ENCODE measurements around the gene ITIH4. TPM values are rescaled to one million over a fixed set of nuclear protein-coding genes. Genes with fewer than 3 reads are reported as not detected.

ITIH4 gene
- total RNA-seq, 2 experiments from 2014 or later, result 35.8 to 40.4 TPM

GRCh38 chr3:52865994-52866393 lies 35.5 kb upstream of the ITIH4 start:
- ATAC-seq (ENCODE audit: poor library complexity), result no peak
- POLR2A ChIA-PET, result interaction anchor here (0.5 kb wide), 1 partner anchor 257 kb away, joined by 3 read pairs; no protein-coding TSS in a partner anchor
- H3K9me3 Mint-ChIP-seq, result peaks cover 2% of the 10 kb centered on the region

GRCh38 chr3:52860424-52860768 lies 29.9 kb upstream of the ITIH4 start:
- CTCF ChIA-PET, result no interaction called here

More at GRCh38 chr3:52865994-52866393, 35.5 kb upstream of the ITIH4 start:
- intact Hi-C loops (cut with DNase I, micrococcal nuclease), result loop anchor here in 1 of 2 experiments (10.0 kb wide), 1 partner anchor 829 kb away; no protein-coding TSS in a partner anchor
- Histone ChIP-seq H3K4me3 (ENCODE audit: low read length) (no peak overlapping the region), H3K4me1 (ENCODE audit: insufficient read depth, low read length) (no peaks in the 10 kb centered on the region), H3K36me3 (ENCODE audit: insufficient read depth, low read length) (peaks cover 4% of the 10 kb centered on the region), H3K27me3 (ENCODE audit: control insufficient read depth in 1 of 2, insufficient read depth in 2 of 2, low read length in 2 of 2) (no peaks in the 10 kb centered on the region), H3K9me3 (ENCODE audit: control insufficient read depth in 1 of 2, insufficient read depth in 1 of 2, low read length in 2 of 2) (peaks cover 0 to 21% of the 10 kb centered on the region in 2 experiments), H3K27ac (ENCODE audit: low read depth in 1 of 2, low read length in 2 of 2) (no peak overlapping the region)
- Mint-ChIP-seq H3K4me3 (no peak overlapping the region), H3K4me1 (ENCODE audit: low read depth) (no peaks in the 10 kb centered on the region), H3K27ac (no peak overlapping the region), H3K36me3 (ENCODE audit: low read depth) (peaks cover 50% of the 10 kb centered on the region), H3K27me3 (no peaks in the 10 kb centered on the region)
- no peak for DNase-seq
- CTCF ChIA-PET, result no interaction called here
- TF ChIP-seq CTCF (IDR thresholded peaks at IDR 0.05), result no peak

GRCh38 chr3:52859686-52860423 lies 29.4 kb upstream of the ITIH4 start:
- Histone ChIP-seq H3K27me3 (ENCODE audit: control insufficient read depth in 1 of 2, insufficient read depth in 2 of 2, low read length in 2 of 2) (no peaks in the 10 kb centered on the region), H3K4me1 (ENCODE audit: insufficient read depth, low read length) (no peaks in the 10 kb centered on the region), H3K27ac (ENCODE audit: low read depth in 1 of 2, low read length in 2 of 2) (no peak overlapping the region), H3K9me3 (ENCODE audit: control insufficient read depth in 1 of 2, insufficient read depth in 1 of 2, low read length in 2 of 2) (peaks cover 0 to 8% of the 10 kb centered on the region in 2 experiments), H3K36me3 (ENCODE audit: insufficient read depth, low read length) (peaks cover 21% of the 10 kb centered on the region), H3K4me3 (ENCODE audit: low read length) (no peak overlapping the region)
- H3K27me3 Mint-ChIP-seq, result no peaks in the 10 kb centered on the region
- CTCF ChIA-PET, result no interaction called here
- no peaks in the 10 kb centered on the region for H3K4me1 Mint-ChIP-seq (ENCODE audit: low read depth)
- H3K9me3 Mint-ChIP-seq, result no peaks in the 10 kb centered on the region
- POLR2A ChIA-PET, result no interaction called here
- H3K27ac Mint-ChIP-seq, result peak overlapping the region; percentile 9
- DNase-seq (no peak), ATAC-seq (ENCODE audit: poor library complexity) (no peak)
- TF ChIP-seq CTCF (IDR thresholded peaks at IDR 0.05), result no peak
- intact Hi-C loops (cut with DNase I, micrococcal nuclease), result loop anchor here in 1 of 2 experiments (10.0 kb wide), 1 partner anchor 835 kb away; no protein-coding TSS in a partner anchor
- peaks cover 40% of the 10 kb centered on the region for H3K36me3 Mint-ChIP-seq (ENCODE audit: low read depth)
- H3K4me3 Mint-ChIP-seq, result no peak overlapping the region

More at GRCh38 chr3:52860424-52860768, 29.9 kb upstream of the ITIH4 start:
- H3K9me3 Mint-ChIP-seq, result peaks cover 2% of the 10 kb centered on the region
- TF ChIP-seq CTCF (IDR thresholded peaks at IDR 0.05), result no peak
- H3K4me3 Mint-ChIP-seq, result no peak overlapping the region
- peaks cover 20% of the 10 kb centered on the region for H3K36me3 ChIP-seq (ENCODE audit: insufficient read depth, low read length)
- no peaks in the 10 kb centered on the region for H3K27me3 Mint-ChIP-seq
- no peak for ATAC-seq (ENCODE audit: poor library complexity)
- H3K4me1 Mint-ChIP-seq (ENCODE audit: low read depth), result no peaks in the 10 kb centered on the region
- no peaks in the 10 kb centered on the region for H3K4me1 ChIP-seq (ENCODE audit: insufficient read depth, low read length)
- no peak overlapping the region for H3K4me3 ChIP-seq (ENCODE audit: low read length)
- no peak for DNase-seq
- intact Hi-C loops (cut with DNase I, micrococcal nuclease), result loop anchor here in 1 of 2 experiments (10.0 kb wide), 1 partner anchor 834 kb away; no protein-coding TSS in a partner anchor
- H3K27me3 ChIP-seq (ENCODE audit: control insufficient read depth in 1 of 2, insufficient read depth in 2 of 2, low read length in 2 of 2), result no peaks in the 10 kb centered on the region
- H3K27ac Mint-ChIP-seq, result peak overlapping the region; percentile 9
- H3K36me3 Mint-ChIP-seq (ENCODE audit: low read depth), result peaks cover 44% of the 10 kb centered on the region
- peaks cover 0 to 8% of the 10 kb centered on the region in 2 experiments for H3K9me3 ChIP-seq (ENCODE audit: control insufficient read depth in 1 of 2, insufficient read depth in 1 of 2, low read length in 2 of 2)
- POLR2A ChIA-PET, result no interaction called here
- H3K27ac ChIP-seq (ENCODE audit: low read depth in 1 of 2, low read length in 2 of 2), result no peak overlapping the region

Measured in CD4-positive, alpha-beta T cell (primary cell).